Loucy (cell line): ENCODE measurements around the gene ABCB9.

Experiments used
- EZH2phosphoT487 ChIP-seq: fragments of 200-600 bp; IDR thresholded peaks from 2 replicates; pipeline ENCODE4 v1.6.1; 2018; ENCODE audit warnings: antibody characterized with exemption, mild to moderate bottlenecking, moderate library complexity, borderline replicate concordance
- TF ChIP-seq, protein P1 (sequence below): fragments of 200-600 bp; sonication (generic); conservative IDR thresholded peaks from 2 replicates; pipeline ENCODE4 v1.5.1; 2014; ENCODE audit warnings: mild to moderate bottlenecking, antibody characterized with exemption, low read length

DNA sequence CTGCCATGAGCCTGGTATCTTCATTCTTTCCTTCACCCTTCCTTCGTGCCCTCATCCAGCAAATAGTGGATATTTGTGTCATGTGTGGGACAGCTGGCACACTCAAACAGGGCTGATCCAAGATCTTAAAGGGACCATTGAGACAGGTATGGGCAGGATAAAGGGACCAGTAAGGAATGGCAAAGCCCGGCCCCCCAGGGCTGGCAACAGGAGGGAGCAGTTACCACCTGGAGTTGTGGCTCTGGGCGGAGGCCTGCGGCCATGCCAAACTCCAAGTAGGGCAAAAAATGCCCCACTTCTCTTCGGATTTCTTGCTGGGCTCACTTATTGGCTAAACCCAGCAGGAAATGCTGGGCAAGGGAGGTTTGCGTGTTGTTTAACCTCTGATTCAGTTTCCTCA lies 10.9 kb upstream of the ABCB9 start:
- TF ChIP-seq, protein P1, sequence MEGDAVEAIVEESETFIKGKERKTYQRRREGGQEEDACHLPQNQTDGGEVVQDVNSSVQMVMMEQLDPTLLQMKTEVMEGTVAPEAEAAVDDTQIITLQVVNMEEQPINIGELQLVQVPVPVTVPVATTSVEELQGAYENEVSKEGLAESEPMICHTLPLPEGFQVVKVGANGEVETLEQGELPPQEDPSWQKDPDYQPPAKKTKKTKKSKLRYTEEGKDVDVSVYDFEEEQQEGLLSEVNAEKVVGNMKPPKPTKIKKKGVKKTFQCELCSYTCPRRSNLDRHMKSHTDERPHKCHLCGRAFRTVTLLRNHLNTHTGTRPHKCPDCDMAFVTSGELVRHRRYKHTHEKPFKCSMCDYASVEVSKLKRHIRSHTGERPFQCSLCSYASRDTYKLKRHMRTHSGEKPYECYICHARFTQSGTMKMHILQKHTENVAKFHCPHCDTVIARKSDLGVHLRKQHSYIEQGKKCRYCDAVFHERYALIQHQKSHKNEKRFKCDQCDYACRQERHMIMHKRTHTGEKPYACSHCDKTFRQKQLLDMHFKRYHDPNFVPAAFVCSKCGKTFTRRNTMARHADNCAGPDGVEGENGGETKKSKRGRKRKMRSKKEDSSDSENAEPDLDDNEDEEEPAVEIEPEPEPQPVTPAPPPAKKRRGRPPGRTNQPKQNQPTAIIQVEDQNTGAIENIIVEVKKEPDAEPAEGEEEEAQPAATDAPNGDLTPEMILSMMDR: no peak
- TF ChIP-seq EZH2phosphoT487: no peak
